ENCODE measurements around the gene PTBP1. TPM values are rescaled to one million over a fixed set of nuclear protein-coding genes. Genes with fewer than 3 reads are reported as not detected.

PTBP1 gene
- total and polyA plus RNA-seq, 2 donors (not counting 1 experiment from before 2014, with no cell fraction given): 137 to 309 TPM

GRCh38 chr19:756821-757688 is 40.2 kb upstream of the PTBP1 start:
- H3K79me2 ChIP-seq (ENCODE audit: control insufficient read depth, insufficient read depth, low read length): no peaks in the 10 kb centered on the region
- H3K9me3 ChIP-seq (ENCODE audit: control extremely low read depth in 1 of 3, control insufficient read depth in 2 of 3, insufficient read depth in 1 of 3, low read length in 2 of 3): peaks cover 0 to 45% (median 0%) of the 10 kb centered on the region in 3 donors
- no peak overlapping the region for H3K9ac ChIP-seq (ENCODE audit: low read length)
- H3K4me3 ChIP-seq (ENCODE audit: control extremely low read depth in 1 of 5, extremely low read depth in 1 of 5, insufficient read depth in 1 of 5, low read depth in 2 of 5, low read length in 4 of 5): no peak overlapping the region
- no peak overlapping the region for H3K27ac ChIP-seq (ENCODE audit: low read length in 2 of 2)
- H2AFZ ChIP-seq (ENCODE audit: insufficient read depth, low read depth, low read length, poor library complexity, severe bottlenecking): no peak overlapping the region
- H3K4me3 Mint-ChIP-seq: no peak overlapping the region
- H3K27me3 ChIP-seq (replicated peaks in 1 of 4; ENCODE audit: control extremely low read depth in 1 of 4, control insufficient read depth in 3 of 4, insufficient read depth in 4 of 4, low read length in 3 of 4): peaks cover 0 to 2% (median 0%) of the 10 kb centered on the region in 4 experiments
- no peaks in the 10 kb centered on the region for H3K4me1 ChIP-seq (ENCODE audit: control insufficient read depth in 2 of 2, insufficient read depth in 2 of 2, low read length in 2 of 2)
- DNase-seq: no peak
- CTCF ChIA-PET: no interaction called here
- ATAC-seq (ENCODE audit: low read depth): no peak
- intact Hi-C loops (cut with micrococcal nuclease): no loop called here
- peaks cover 4% of the 10 kb centered on the region for H3K9me3 Mint-ChIP-seq (ENCODE audit: insufficient read depth)
- TF ChIP-seq EZH2 (IDR thresholded peaks at IDR 0.05; ENCODE audit: borderline replicate concordance, insufficient read depth, low read depth, low read length, poor library complexity, severe bottlenecking) (no peak), CTCF (IDR thresholded peaks at IDR 0.05) (no peak)
- no peaks in the 10 kb centered on the region for H3K4me1 Mint-ChIP-seq
- POLR2A ChIA-PET: interaction anchor here (0.6 kb wide), 1 partner anchor 57 kb away, joined by 4 read pairs; no protein-coding TSS in a partner anchor
- H3K27ac Mint-ChIP-seq: no peak overlapping the region
- H3K36me3 ChIP-seq (replicated peaks in 1 of 2; ENCODE audit: control extremely low read depth in 1 of 2, control insufficient read depth in 1 of 2, extremely low read depth in 1 of 2, insufficient read depth in 2 of 2, low read length in 1 of 2): no peaks in the 10 kb centered on the region
- H4K20me1 ChIP-seq (ENCODE audit: control insufficient read depth, insufficient read depth, low read length, poor library complexity, severe bottlenecking): no peaks in the 10 kb centered on the region
- no peaks in the 10 kb centered on the region for H3K27me3 Mint-ChIP-seq
- WGBS (ENCODE audit: insufficient coverage): 83% methylated on average over 36 of the region's 36 CpGs
- H3K4me2 ChIP-seq (replicated peaks; ENCODE audit: low read depth, low read length, poor library complexity, severe bottlenecking): no peak overlapping the region

Data from B cell (primary cell).